Measurements from ENCODE around the gene HYPK. TPM values are rescaled to one million over a fixed set of nuclear protein-coding genes. Genes with fewer than 3 reads are reported as not detected.
A peak's percentile ranks its signal among the peaks of the same experiment; 100 is the strongest.

HYPK gene
- total RNA-seq, 1 experiment from 2014 or later: 22.8 TPM

DNA sequence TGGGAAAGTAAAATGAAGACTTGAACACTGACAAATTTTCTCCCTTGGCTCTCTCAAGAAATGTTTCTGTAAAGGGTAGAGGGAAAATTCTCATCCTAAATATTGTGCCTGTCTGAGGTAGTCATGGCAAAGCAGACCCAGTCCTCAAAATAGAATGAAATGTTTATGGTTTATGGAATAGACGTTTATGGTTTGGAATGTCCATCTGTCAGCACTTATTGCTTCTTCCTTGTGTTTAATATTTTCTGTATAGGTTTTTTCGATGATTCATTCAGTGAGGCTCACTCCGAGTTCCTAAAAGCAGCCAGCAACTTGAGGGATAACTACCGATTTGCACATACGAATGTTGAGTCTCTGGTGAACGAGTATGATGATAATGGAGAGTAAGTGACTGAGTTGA lies 37.6 kb upstream of the HYPK start:
- Histone ChIP-seq H3K36me3 (ENCODE audit: low read depth, low read length) (peaks cover 66% of the 10 kb centered on the region), H3K27ac (ENCODE audit: low read length) (no peak overlapping the region), H3K4me1 (ENCODE audit: insufficient read depth, low read length) (no peaks in the 10 kb centered on the region), H2AFZ (ENCODE audit: low read length) (no peak overlapping the region), H3K79me2 (ENCODE audit: low read length) (peaks cover 3% of the 10 kb centered on the region; the same call in 1 of the 2 replicates), H3F3A (ENCODE audit: low read length, unreplicated experiment) (no peaks in the 10 kb centered on the region), H3K9me3 (ENCODE audit: low read length) (no peaks in the 10 kb centered on the region), H4K20me1 (ENCODE audit: low read length) (0 out of 2 replicates have a peak, but pooled peaks cover 10% of the 10 kb centered on the region), H3K9ac (ENCODE audit: low read length) (no peak overlapping the region), H3K4me3 (ENCODE audit: low read length) (no peak overlapping the region), H3K4me2 (ENCODE audit: low read length) (no peak overlapping the region), H3K27me3 (ENCODE audit: low read length) (no peaks in the 10 kb centered on the region), H3K9me2 (replicated peaks; ENCODE audit: low read length) (no peaks in the 10 kb centered on the region)
- POLR2A ChIA-PET (ENCODE audit: unreplicated experiment): no interaction called here
- BruUV-seq (replicated peaks): no TSS peak
- CTCF ChIA-PET: no interaction called here
- ATAC-seq: no peak
- TF ChIP-seq EZH2 (IDR thresholded peaks at IDR 0.05; ENCODE audit: low read length, unreplicated experiment) (no peak), EZH2phosphoT487 (IDR thresholded peaks at IDR 0.05; ENCODE audit: borderline replicate concordance, low read length) (no peak)
- TF ChIP-seq, protein P1, sequence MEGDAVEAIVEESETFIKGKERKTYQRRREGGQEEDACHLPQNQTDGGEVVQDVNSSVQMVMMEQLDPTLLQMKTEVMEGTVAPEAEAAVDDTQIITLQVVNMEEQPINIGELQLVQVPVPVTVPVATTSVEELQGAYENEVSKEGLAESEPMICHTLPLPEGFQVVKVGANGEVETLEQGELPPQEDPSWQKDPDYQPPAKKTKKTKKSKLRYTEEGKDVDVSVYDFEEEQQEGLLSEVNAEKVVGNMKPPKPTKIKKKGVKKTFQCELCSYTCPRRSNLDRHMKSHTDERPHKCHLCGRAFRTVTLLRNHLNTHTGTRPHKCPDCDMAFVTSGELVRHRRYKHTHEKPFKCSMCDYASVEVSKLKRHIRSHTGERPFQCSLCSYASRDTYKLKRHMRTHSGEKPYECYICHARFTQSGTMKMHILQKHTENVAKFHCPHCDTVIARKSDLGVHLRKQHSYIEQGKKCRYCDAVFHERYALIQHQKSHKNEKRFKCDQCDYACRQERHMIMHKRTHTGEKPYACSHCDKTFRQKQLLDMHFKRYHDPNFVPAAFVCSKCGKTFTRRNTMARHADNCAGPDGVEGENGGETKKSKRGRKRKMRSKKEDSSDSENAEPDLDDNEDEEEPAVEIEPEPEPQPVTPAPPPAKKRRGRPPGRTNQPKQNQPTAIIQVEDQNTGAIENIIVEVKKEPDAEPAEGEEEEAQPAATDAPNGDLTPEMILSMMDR (conservative IDR thresholded peaks at IDR 0.05; ENCODE audit: low read depth, low read length): no peak
- no peak for DNase-seq
- intact Hi-C loops (cut with micrococcal nuclease): no loop called here

DNA sequence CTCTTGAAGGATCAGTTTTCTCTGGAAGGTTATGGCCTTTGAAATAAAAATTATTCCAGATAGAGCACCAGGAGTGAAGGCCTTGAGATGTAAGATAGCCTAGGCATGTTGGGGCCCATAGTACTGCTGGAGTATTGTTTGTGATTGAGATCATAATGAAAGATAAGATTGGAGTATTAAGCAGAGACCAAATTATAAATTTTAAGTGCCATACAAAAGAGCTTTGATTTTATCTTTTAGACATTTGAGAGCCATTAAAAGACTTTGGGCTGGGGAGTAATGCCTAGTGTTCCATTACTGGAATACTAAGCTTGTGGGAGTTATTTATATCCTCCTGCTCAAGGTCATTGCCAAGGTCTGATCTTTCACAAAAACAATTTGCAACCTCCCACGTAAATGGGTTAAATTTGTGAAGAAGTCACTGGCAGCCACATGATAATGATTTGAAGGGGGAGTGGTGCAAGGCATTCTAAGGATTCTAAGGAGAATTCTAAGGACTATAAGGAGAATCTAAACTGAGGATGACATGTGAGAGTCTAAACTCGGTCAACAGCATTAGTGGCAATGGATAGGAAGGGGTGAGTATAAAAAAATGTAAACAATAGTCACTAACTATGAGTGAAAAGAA lies 36.5 kb upstream of the HYPK start:
- Histone ChIP-seq H3K79me2 (ENCODE audit: low read length) (peaks cover 3% of the 10 kb centered on the region; the same call in 1 of the 2 replicates), H2AFZ (ENCODE audit: low read length) (no peak overlapping the region), H3K4me3 (ENCODE audit: low read length) (no peak overlapping the region), H3K9me3 (ENCODE audit: low read length) (no peaks in the 10 kb centered on the region), H3K4me1 (ENCODE audit: insufficient read depth, low read length) (no peaks in the 10 kb centered on the region), H3K9ac (ENCODE audit: low read length) (no peak overlapping the region), H3K27ac (ENCODE audit: low read length) (no peak overlapping the region), H3K4me2 (ENCODE audit: low read length) (no peak overlapping the region), H4K20me1 (ENCODE audit: low read length) (0 out of 2 replicates have a peak, but pooled peaks cover 10% of the 10 kb centered on the region), H3K27me3 (ENCODE audit: low read length) (no peaks in the 10 kb centered on the region), H3K9me2 (replicated peaks; ENCODE audit: low read length) (no peaks in the 10 kb centered on the region), H3K36me3 (ENCODE audit: low read depth, low read length) (peaks cover 70% of the 10 kb centered on the region), H3F3A (ENCODE audit: low read length, unreplicated experiment) (no peaks in the 10 kb centered on the region)
- no peak for TF ChIP-seq EZH2phosphoT487 (IDR thresholded peaks at IDR 0.05; ENCODE audit: borderline replicate concordance, low read length)
- ATAC-seq (no peak), DNase-seq (no peak)
- BruUV-seq (replicated peaks): no TSS peak
- CTCF ChIA-PET: no interaction called here
- POLR2A ChIA-PET (ENCODE audit: unreplicated experiment): interaction anchor here (0.5 kb wide), 1 partner anchor 1269 kb away, joined by 3 read pairs; the partner anchor contains the start of gene SNAP23
- intact Hi-C loops (cut with micrococcal nuclease): no loop called here

DNA sequence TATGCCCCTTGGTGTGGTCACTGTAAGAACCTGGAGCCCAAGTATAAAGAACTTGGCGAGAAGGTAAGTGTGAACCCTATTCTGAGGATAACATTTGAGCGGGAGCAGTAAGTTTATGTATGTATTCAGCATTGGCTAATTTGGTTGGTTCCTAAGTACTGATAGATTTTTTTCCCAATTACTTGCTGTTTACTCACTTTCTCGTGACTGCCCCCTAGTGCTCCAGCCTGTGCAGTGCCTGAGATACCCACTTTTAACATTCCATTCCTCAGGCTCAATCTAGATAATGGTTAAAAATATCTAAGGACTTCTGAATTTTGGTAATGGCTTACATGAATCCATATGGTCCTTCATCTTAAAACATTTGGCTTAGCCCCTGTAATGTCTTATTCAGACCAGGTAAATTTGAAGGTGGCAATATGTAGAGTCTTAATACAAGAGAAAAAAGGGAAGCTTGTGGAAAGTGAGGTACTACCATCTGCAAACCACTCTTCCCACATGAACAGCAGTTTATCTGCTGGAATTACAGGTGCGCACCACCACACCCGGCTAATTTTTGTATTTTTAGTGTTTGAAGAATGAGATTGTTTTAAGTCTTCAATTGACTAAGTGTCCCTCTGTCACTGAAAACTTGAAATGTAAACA lies 30.7 kb upstream of the HYPK start:
- no peak overlapping the region for H3K4me3 ChIP-seq (ENCODE audit: low read length)
- no peaks in the 10 kb centered on the region for H3K27me3 ChIP-seq (ENCODE audit: low read length)
- H3K36me3 ChIP-seq (ENCODE audit: low read depth, low read length): peaks cover 77% of the 10 kb centered on the region
- ChIA-PET POLR2A (ENCODE audit: unreplicated experiment) (no interaction called here), CTCF (interaction anchor here (0.6 kb wide), 1 partner anchor 27 kb away, joined by 4 read pairs; no protein-coding TSS in a partner anchor)
- H3K79me2 ChIP-seq (ENCODE audit: low read length): no peaks in the 10 kb centered on the region
- ATAC-seq (peak; percentile 66), DNase-seq (peak; percentile 75)
- no peak overlapping the region for H2AFZ ChIP-seq (ENCODE audit: low read length)
- H4K20me1 ChIP-seq (ENCODE audit: low read length): no peaks in the 10 kb centered on the region
- H3K9me2 ChIP-seq (replicated peaks; ENCODE audit: low read length): no peaks in the 10 kb centered on the region
- intact Hi-C loops (cut with micrococcal nuclease): no loop called here
- H3K9me3 ChIP-seq (ENCODE audit: low read length): no peaks in the 10 kb centered on the region
- H3K9ac ChIP-seq (ENCODE audit: low read length): no peak overlapping the region
- no TSS peak for BruUV-seq (replicated peaks)
- H3F3A ChIP-seq (ENCODE audit: low read length, unreplicated experiment): no peaks in the 10 kb centered on the region
- no peaks in the 10 kb centered on the region; the same call in 1 of the 2 replicates for H3K4me1 ChIP-seq (ENCODE audit: insufficient read depth, low read length)
- TF ChIP-seq EZH2 (IDR thresholded peaks at IDR 0.05; ENCODE audit: low read length, unreplicated experiment): no peak
- TF ChIP-seq, protein P1 (conservative IDR thresholded peaks at IDR 0.05; ENCODE audit: low read depth, low read length): peak; percentile 85
- no peak overlapping the region for H3K4me2 ChIP-seq (ENCODE audit: low read length)
- no peak overlapping the region for H3K27ac ChIP-seq (ENCODE audit: low read length)
